VCaP (cell line): ENCODE data around the gene HLA-DOA.

Source experiments
- H3K27ac ChIP-seq: fragments of 450-650 bp; 2 replicates; pipeline ENCODE4 v1.5.1; 2017
- CTCF ChIP-seq: fragments of 450-650 bp; conservative IDR thresholded peaks from 2 replicates; pipeline ENCODE4 v1.5.1; 2017; ENCODE audit warnings: mild to moderate bottlenecking, moderate library complexity

The HLA-DOA gene

GRCh38 chr6:32983493-32983848 is 25.9 kb downstream of the HLA-DOA start:
- TF ChIP-seq CTCF, result no peak
- H3K27ac ChIP-seq, result peak overlapping the region; percentile 50

- H3K27ac ChIP-seq, result peak overlapping the region; percentile 50
- TF ChIP-seq CTCF, result no peak
These were observed 26.5 kb downstream of the HLA-DOA start for GRCh38 chr6:32982702-32983492.

- TF ChIP-seq CTCF, result no peak
- H3K27ac ChIP-seq, result peak overlapping the region; percentile 50
These were observed 27.2 kb downstream of the HLA-DOA start for GRCh38 chr6:32982084-32982701.

- no peak for TF ChIP-seq CTCF
- H3K27ac ChIP-seq, result peak overlapping the region; percentile 50; the same call in 1 of the 2 replicates
These were observed 28.8 kb downstream of the HLA-DOA start for GRCh38 chr6:32980488-32981038.

GRCh38 chr6:32979720-32980487 is 29.5 kb downstream of the HLA-DOA start:
- no peak for TF ChIP-seq CTCF
- peak overlapping the region; percentile 50 for H3K27ac ChIP-seq

GRCh38 chr6:32977953-32978324 is 31.5 kb downstream of the HLA-DOA start:
- no peak for TF ChIP-seq CTCF
- H3K27ac ChIP-seq, result peak overlapping the region; percentile 30; the same call in 1 of the 2 replicates

- peak overlapping the region; percentile 30; the same call in 1 of the 2 replicates for H3K27ac ChIP-seq
- no peak for TF ChIP-seq CTCF
These were observed 32.0 kb downstream of the HLA-DOA start for GRCh38 chr6:32977272-32977952.
